K562 (cell line): ENCODE results near the gene ACTBL2. TPM values are rescaled to one million over a fixed set of nuclear protein-coding genes. Genes with fewer than 3 reads are reported as not detected.

Experiments used
- polyA plus RNA-seq, 8 experiments: library from polyadenylated mRNA; depleted of rRNA in 4 of 8; stranded (reverse) in 5 of 8; unstranded in 3 of 8; fragments of >200 nt; fragmentation: Nextera tagmentation in 2 of 8; fragmentation: Illumina TruSeq in 1 of 8; extraction: Ambion mirVana in 2 of 8; extraction: Trizol in 1 of 8; gene quantifications; 2 replicates each; pipeline versions ENCODE4 v1.2.1 to v1.2.3, GENCODE V29; 2011 to 2014; ENCODE audit warnings: inconsistent platforms in 1 of 8, missing spikeins in 1 of 8
- total RNA-seq, 7 experiments: library from RNA; depleted of rRNA in 6 of 7; stranded (reverse); fragments of >200 nt in 6 of 7; fragmentation: Illumina TruSeq in 2 of 7; extraction: Trizol in 2 of 7; gene quantifications; 2 replicates each; pipeline versions ENCODE4 v1.2.1 to v1.2.3, GENCODE V29; 2011 to 2021; ENCODE audit warnings: low replicate concordance in 1 of 7
- TF ChIP-seq, protein P1 (sequence below), 2 experiments: fragments of 450-650 bp; formaldehyde crosslinking in 1 of 2; IDR thresholded peaks; 2 replicates each; pipeline versions ENCODE4 v1.4.0 to v1.6.1; 2014 to 2020; ENCODE audit warnings: mild to moderate bottlenecking in 2 of 2, borderline replicate concordance in 1 of 2, low read depth in 1 of 2

ACTBL2 gene
- total and polyA plus RNA-seq, 9 of the 15 experiments (the other 6 are each of a cell fraction or from before 2014, with no cell fraction given), result not detected

DNA sequence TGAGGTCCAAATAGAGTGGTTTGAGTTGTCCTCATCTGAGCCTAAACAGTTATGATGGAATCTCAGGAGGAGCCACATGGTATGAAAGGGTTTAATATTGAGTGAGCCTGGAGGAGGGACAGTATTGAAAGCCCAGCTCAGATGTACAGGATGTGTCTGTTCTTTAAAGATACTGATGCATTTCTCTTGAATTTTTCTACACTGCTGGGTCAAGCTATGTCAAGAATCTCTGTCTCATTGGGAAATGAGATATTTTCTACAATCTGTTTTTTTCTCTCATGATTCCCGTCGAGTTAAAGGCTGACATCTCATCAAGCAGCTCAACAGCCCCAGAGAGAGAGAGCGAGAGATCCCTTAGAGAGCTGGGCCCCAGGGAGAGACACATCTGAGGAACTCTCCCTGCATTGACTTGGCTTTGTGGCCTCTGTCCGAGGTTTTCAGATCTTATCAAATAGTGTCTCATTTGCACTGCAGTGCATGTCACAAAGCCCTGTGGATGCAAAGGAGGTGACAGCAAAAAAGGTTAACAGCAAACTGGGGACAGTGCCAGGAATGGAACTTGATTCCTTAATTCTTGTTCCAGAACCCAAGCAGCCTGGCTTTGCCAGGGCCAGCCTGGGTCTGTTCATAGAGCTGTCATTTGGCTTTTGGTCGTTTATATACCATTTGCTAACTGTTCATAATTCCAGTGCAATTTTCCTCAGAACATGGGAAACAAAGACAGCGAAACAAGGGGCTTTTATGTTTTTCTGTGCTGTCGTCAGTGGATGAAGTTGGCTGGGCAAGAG is 19.0 kb upstream of the ACTBL2 start (continued):
- TF ChIP-seq, protein P1, sequence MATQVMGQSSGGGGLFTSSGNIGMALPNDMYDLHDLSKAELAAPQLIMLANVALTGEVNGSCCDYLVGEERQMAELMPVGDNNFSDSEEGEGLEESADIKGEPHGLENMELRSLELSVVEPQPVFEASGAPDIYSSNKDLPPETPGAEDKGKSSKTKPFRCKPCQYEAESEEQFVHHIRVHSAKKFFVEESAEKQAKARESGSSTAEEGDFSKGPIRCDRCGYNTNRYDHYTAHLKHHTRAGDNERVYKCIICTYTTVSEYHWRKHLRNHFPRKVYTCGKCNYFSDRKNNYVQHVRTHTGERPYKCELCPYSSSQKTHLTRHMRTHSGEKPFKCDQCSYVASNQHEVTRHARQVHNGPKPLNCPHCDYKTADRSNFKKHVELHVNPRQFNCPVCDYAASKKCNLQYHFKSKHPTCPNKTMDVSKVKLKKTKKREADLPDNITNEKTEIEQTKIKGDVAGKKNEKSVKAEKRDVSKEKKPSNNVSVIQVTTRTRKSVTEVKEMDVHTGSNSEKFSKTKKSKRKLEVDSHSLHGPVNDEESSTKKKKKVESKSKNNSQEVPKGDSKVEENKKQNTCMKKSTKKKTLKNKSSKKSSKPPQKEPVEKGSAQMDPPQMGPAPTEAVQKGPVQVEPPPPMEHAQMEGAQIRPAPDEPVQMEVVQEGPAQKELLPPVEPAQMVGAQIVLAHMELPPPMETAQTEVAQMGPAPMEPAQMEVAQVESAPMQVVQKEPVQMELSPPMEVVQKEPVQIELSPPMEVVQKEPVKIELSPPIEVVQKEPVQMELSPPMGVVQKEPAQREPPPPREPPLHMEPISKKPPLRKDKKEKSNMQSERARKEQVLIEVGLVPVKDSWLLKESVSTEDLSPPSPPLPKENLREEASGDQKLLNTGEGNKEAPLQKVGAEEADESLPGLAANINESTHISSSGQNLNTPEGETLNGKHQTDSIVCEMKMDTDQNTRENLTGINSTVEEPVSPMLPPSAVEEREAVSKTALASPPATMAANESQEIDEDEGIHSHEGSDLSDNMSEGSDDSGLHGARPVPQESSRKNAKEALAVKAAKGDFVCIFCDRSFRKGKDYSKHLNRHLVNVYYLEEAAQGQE (IDR thresholded peaks at IDR 0.05; ENCODE audit: borderline replicate concordance), result peak; percentile 20; the same call in 1 of the 2 replicates
- TF ChIP-seq, protein P1 (CRISPR knock-in tag; IDR thresholded peaks at IDR 0.05; ENCODE audit: low read depth), result no peak
